Stimulated activated CD8-positive, alpha-beta memory T cell treated with anti-CD3 and anti-CD28 coated beads, Interleukin-7, amount 100 ng/mL, for 1 hour (primary cell): ENCODE data around the gene TSPYL6.
"Not testable (repeated sequence)": the region's sequence is repeated elsewhere in the genome, so short reads cannot be mapped to it uniquely, and the experiment has no call there.

Experiments
- DNase-seq, 2 donors: peaks; one replicate each; pipeline ENCODE4 v3.0.0-alpha.2; 2020; ENCODE audit warnings: low read depth in 2 of 2

TSPYL6 gene

GRCh38 chr2:54256091-54256694 is at the start of gene TSPYL6:
TSPYL6 (minus strand) TSS chr2:54256229; CDS start chr2:54256151, 78 bp downstream.
- DNase-seq = no peak

DNA sequence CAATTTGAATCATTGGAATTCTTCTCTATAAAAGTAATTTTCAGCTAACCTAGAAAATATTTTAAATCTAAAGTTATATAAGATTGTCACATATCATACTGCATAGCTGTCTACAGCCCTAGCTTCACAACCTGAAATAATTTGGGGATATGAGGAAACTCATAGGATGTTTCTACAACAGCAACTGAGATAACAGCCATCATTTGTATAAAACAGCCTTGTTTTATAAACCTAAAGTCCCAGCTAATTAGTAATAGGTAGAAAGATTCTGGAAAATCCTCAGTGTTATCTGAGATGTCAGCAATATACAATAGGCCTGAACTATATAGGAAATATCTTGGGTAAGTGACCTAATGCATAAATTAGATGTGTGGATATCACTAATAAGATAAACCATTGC is 47.6 kb upstream of the TSPYL6 start:
- DNase-seq = no peak

DNA sequence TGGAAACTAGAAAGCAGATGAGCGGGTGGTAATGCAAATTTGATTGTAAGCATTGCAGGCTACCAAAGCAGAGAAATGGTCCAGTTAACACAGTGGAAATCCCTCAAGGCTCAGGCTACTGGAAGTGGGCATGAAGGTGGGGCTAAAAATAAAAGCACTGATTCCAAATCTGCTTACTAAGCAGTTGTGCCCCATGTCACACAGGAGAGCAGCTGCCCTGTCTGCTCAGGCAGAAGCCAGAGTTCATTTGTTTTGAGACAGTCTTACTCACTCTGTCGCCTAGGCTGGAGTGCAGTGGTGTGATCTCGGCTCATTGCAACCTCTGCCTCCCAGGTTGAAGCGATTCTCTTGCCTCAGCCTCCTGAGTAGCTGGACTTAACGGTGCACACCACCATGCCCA is 42.5 kb upstream of the TSPYL6 start:
- no peak for DNase-seq

- DNase-seq = no peak
These were observed 39.9 kb upstream of the TSPYL6 start for GRCh38 chr2:54295911-54296310.

DNA sequence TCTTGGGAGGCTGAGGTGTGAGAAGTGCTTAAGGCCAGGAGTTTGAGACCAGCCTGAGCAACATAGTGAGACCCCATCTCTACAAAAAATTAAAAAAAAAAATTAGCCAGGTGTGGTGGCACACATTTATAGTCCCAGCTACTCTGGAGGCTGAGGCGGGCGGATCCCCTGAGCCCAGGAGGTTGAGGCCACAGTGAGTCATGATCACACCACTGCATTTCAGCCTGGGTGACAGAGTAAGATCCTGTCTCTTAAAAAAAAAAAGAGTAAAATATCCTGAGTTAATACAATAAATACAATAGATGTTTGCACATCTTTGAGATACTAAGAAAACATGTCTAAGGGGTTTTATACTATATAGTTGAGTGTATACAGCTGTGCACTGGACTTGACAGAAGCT is 38.6 kb upstream of the TSPYL6 start:
- not testable (repeated sequence) for DNase-seq

GRCh38 chr2:54290356-54291025 is 34.5 kb upstream of the TSPYL6 start:
- no peak for DNase-seq

- DNase-seq = no peak
These were observed 33.9 kb upstream of the TSPYL6 start for GRCh38 chr2:54289917-54290316.

GRCh38 chr2:54287532-54287931 is 31.5 kb upstream of the TSPYL6 start:
- no peak for DNase-seq

DNA sequence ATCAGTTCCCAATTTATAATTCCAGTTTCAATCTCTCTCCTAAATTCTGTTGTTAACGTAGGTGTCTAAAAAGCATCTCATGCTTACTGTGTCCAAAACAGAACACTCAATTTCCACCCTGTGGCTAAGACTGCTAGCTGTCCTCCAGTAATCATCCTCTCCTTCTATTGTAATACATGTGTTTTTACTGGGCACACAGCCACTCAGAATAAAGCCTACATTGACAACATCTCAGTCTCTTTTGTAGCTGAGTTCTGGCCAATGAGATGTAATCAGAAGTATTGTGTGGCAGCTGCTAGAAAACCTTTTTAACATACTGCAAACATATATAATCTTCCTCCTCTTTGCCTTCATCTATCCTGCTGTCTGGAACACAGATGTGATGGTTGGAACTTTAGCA is 29.4 kb upstream of the TSPYL6 start:
- no peak for DNase-seq

DNA sequence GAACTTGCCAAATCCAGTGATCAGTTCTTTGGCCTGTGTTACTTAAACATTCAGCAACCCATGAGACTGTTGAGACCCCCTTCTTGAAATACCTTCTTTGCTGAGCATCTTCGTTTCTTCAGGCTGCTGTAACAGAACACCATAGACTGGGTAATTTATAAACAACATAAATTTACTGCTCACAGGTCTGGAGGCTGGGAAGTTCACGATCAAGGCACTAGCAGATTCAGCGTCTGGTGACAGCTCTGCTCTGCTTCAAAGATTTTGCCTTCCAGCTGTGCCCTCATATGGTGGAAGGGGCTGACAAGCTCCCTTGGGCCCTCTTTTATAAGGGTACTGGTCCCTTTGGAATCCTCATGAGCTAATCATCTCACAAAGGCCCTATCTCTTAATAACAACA is 28.8 kb upstream of the TSPYL6 start:
- DNase-seq = no peak

GRCh38 chr2:54279385-54279784 is 23.4 kb upstream of the TSPYL6 start:
- DNase-seq = no peak

GRCh38 chr2:54275541-54275940 is 19.5 kb upstream of the TSPYL6 start:
- no peak for DNase-seq

DNA sequence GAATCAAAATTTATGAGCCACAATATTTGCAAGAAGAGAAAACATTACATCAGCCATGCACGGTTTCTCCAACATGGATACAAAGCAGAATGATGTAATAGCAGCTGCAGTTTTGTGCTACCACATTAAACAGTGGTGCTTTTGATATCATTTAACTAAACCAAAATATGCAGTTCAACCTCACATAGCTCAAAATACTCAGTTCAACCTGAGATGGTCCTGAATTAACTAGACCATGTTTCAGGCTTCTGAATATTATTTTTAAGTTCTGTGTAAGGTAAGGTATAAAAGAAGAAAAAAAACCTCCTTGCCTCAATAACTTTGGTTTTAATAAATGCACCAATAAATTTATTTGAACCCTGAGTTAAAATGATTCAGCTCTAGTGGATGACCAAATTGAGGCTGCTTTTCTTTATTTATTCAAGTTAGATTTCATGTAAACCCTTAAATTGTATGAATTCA is 18.8 kb upstream of the TSPYL6 start:
- no peak for DNase-seq

DNA sequence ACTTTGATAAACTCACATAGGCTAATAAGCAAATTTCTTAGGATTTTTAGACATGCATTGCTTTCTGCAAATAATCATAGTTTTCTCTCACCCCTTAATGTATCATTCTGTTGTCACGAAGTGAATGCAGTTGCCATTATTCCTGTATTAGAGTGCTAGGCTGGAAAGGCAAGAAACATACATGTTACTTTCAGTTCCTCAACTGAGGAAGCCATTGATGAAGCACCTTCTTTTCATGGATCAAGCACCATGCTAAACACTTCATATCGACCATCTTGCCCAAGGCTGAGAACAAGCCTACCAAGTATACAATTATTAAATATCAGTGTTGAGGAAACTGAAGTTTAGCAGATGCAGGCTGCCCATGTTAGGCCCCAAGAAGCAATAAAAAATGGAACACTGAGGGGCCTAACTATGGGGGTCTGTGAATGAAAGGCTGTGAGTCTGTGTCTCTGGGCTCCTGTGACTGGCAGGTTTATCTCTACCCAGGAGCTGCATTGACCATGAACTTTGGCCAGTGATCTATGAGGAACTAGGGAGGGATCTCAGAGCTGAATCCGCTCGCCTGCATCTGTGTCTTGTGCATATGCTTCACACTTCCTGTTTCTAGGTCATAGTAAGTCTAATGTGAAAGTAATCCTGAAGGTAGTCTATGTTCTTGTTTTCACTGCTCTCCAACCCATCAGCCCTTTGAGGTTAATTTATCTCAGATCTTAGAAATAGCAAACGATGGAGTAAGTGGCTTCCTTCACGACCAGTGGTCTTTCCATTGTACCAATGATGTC is 16.0 kb upstream of the TSPYL6 start:
- no peak for DNase-seq

DNA sequence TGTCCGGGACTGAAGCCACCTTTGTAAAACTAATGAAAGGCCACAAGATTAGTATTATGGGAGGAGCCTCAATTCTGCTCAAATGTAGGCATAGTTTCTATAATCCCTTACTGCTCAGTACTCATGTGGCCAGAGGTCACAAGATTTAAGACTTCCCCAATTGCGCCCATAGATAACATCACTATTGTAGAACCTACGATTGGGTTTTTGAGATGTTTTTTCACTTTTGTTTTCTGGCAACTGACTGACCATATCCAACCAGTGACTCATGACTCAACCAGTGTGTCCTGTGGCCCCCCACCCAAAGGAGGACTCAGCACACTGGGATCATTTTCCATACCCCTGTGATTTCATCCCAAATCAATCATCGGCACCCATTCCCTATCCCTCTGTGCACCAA is 15.2 kb upstream of the TSPYL6 start:
- no peak for DNase-seq

GRCh38 chr2:54267577-54267976 is 11.5 kb upstream of the TSPYL6 start:
- no peak for DNase-seq

DNA sequence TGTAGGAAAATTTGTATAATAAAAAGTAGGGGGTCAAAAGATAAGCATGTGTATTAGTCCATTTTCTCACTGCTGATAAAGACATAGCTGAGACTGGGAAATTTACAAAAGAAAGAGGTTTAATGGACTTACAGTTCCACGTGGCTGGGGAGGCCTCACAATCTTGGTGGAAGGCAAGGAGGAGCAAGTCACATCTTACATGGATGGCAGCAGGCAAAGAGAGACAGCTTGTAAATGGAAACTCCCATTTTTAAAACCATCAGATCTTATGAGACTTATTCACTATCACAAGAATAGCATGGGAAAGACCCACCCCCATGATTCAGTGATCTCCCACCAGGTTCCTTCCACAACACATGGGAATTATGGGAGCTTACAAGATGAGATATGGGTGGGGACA is 9.1 kb upstream of the TSPYL6 start:
- not testable (repeated sequence) for DNase-seq

- no peak for DNase-seq
These were observed 6.2 kb upstream of the TSPYL6 start for GRCh38 chr2:54262015-54262765.

- no peak for DNase-seq
These were observed 5.5 kb upstream of the TSPYL6 start for GRCh38 chr2:54261537-54261936.

- DNase-seq = no peak
These were observed 4.2 kb upstream of the TSPYL6 start for GRCh38 chr2:54260241-54260595.

GRCh38 chr2:54259413-54260240 is 3.6 kb upstream of the TSPYL6 start:
- no peak for DNase-seq
